Neutrophil (primary cell): ENCODE results near the gene CFLAR.

Source experiments
- H3K27ac ChIP-seq: fragments of 200-600 bp; sonication (generic); 2 replicates; pipeline ENCODE4 v1.5.1; 2016; ENCODE audit warnings: mild to moderate bottlenecking, moderate library complexity
- H3K27me3 ChIP-seq: fragments of 200-600 bp; sonication (generic); 2 replicates; pipeline ENCODE4 v1.6.0; 2016; ENCODE audit warnings: mild to moderate bottlenecking
- H3K36me3 ChIP-seq: fragments of 200-600 bp; sonication (generic); 2 replicates; pipeline ENCODE4 v1.5.1; 2017
- H3K4me1 ChIP-seq, 2 experiments: fragments of 200-600 bp in 1 of 2; sonication (generic) in 1 of 2; 1 replicate in 1 of 2; 2 replicates in 1 of 2; pipeline versions ENCODE4 v1.5.1 to v1.6.1; 2013 to 2016; ENCODE audit warnings: low read depth in 1 of 2, low read length in 1 of 2, mild to moderate bottlenecking in 1 of 2, moderate library complexity in 1 of 2; ENCODE audit not compliant: control insufficient read depth in 1 of 2, insufficient read depth in 1 of 2
- H3K4me3 ChIP-seq, 2 experiments: fragments of 200-600 bp in 1 of 2; sonication (generic) in 1 of 2; 1 replicate in 1 of 2; 2 replicates in 1 of 2; pipeline ENCODE4 v1.5.1; 2013 to 2016; ENCODE audit warnings: low read depth in 1 of 2, low read length in 1 of 2, mild to moderate bottlenecking in 1 of 2, moderate library complexity in 1 of 2
- H3K9me3 ChIP-seq: fragments of 200-600 bp; sonication (generic); 2 replicates; pipeline ENCODE4 v1.5.1; 2016
- CTCF ChIP-seq: fragments of 200-600 bp; sonication (generic); IDR thresholded peaks from 2 replicates; pipeline ENCODE4 v1.5.1; 2016; ENCODE audit warnings: antibody characterized with exemption

CFLAR gene

DNA sequence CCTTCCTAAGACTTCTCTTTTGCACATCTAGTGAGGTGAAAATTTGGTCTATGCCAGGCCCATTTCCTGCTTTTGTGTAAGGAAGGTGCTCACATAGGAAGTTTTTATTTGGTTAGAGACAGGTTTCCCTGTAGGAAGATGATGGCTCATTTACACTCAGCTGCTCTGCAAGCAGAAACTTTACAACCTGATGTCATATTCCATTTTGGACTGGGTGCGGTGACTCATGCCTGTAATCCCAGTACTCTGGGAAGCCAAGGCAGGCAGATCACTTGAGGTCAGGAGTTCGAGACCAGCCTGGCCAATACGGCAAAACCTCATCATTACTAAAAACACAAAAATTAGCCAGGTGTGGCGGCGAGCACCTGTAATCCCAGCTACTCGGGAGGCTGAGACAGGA, 102.8 kb downstream of the CFLAR start:
- no peak for TF ChIP-seq CTCF
- Histone ChIP-seq H3K4me1 (no peaks in the 10 kb centered on the region), H3K36me3 (peaks cover 50% of the 10 kb centered on the region), H3K27ac (no peak overlapping the region), H3K9me3 (no peaks in the 10 kb centered on the region), H3K27me3 (no peaks in the 10 kb centered on the region), H3K4me3 (no peak overlapping the region)

DNA sequence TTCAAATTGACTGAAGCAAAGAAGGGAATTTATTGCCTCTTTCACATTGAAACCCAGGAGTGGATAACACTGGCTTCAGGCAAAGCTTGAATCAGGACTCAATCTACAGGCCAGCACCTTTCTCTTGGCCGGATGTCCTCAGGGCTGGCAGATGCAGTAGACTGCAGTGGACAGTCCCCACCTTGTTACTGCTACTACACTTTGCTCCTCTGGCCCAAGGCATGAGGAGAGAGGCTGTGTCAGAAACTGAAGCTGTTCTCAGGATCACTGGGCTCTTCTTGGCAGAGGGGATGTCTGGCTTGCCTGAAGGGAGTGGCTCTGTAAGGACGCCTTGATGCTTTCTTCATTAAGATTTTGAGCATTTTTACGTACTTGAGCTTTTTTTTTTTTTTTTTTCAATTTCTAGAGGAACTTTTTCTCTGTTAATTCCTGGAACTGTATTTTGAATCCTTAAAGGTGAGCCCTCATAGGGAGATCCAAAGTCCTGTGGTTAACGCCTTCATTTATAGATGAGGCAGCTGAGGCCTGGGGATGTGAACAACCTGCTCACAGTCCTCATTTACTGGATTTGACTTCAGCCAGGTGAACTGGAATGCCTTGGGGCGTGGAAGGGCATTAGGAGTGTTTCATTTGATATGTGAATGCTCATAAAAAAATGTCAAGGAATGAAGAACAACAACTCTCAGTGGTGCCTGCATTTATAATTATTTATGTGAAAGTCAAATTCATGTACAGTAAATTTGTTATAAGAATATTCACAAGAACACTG, 103.5 kb downstream of the CFLAR start:
- H3K36me3 ChIP-seq, result peaks cover 50% of the 10 kb centered on the region
- H3K27me3 ChIP-seq, result no peaks in the 10 kb centered on the region
- H3K4me1 ChIP-seq, result no peaks in the 10 kb centered on the region
- no peak overlapping the region for H3K4me3 ChIP-seq
- H3K9me3 ChIP-seq, result no peaks in the 10 kb centered on the region
- TF ChIP-seq CTCF, result no peak
- peak overlapping the region; percentile 25 for H3K27ac ChIP-seq

- Histone ChIP-seq H3K4me1 (no peaks in the 10 kb centered on the region), H3K36me3 (peaks cover 50% of the 10 kb centered on the region), H3K27ac (peak overlapping the region; percentile 25), H3K4me3 (no peak overlapping the region), H3K9me3 (no peaks in the 10 kb centered on the region), H3K27me3 (no peaks in the 10 kb centered on the region)
- no peak for TF ChIP-seq CTCF
These were observed 104.2 kb downstream of the CFLAR start for GRCh38 chr2:201220102-201220570.

- Histone ChIP-seq H3K9me3 (no peaks in the 10 kb centered on the region), H3K4me1 (no peaks in the 10 kb centered on the region), H3K36me3 (peaks cover 30% of the 10 kb centered on the region), H3K27me3 (no peaks in the 10 kb centered on the region), H3K4me3 (no peak overlapping the region), H3K27ac (peak overlapping the region; percentile 49)
- TF ChIP-seq CTCF, result no peak
These were observed 107.4 kb downstream of the CFLAR start for GRCh38 chr2:201223089-201224073.
